RPMI8226 (cell line): Measurements from ENCODE around the gene ADAM10.

Source experiments
- DNase-seq: peaks from one replicate; pipeline ENCODE4 v3.0.0-alpha.2; 2015

The ADAM10 gene

DNA sequence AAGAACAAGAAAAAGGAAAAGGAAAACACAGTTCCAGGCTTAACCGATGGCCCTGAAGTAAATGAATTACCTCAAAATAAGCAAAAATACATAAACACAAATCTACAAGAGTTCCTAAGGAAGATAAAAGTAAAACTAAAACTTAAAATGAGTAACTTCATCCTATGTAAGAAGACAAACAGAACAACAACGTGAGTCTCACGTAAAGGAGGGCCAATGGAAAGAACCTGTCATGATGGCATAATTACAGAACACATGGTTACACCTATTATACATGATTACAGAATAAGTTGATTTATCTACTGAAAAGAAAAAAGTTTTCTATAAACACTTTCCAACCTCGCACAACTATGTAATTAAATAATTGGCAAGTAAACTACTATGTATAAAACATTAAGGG, 42.1 kb downstream of the ADAM10 start:
- no peak for DNase-seq

DNA sequence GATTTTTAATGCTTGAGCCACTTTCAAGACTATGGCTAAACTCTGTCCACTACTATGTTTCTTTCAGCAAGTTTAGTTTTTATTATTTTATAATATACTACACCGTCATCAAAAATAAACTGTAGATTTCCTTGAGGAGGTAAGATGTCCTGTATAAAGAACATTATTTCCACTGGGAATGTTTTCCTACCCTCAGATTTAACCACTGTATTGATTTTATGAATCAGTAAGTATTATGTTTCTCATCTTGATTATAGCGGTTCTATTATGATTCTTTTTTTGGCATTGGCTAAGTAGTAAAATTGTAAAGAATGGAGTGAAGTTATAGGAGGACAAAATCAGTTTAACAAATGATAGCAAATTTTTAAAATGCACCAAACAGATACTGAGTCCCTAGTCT, 44.4 kb downstream of the ADAM10 start:
- DNase-seq, result no peak

DNA sequence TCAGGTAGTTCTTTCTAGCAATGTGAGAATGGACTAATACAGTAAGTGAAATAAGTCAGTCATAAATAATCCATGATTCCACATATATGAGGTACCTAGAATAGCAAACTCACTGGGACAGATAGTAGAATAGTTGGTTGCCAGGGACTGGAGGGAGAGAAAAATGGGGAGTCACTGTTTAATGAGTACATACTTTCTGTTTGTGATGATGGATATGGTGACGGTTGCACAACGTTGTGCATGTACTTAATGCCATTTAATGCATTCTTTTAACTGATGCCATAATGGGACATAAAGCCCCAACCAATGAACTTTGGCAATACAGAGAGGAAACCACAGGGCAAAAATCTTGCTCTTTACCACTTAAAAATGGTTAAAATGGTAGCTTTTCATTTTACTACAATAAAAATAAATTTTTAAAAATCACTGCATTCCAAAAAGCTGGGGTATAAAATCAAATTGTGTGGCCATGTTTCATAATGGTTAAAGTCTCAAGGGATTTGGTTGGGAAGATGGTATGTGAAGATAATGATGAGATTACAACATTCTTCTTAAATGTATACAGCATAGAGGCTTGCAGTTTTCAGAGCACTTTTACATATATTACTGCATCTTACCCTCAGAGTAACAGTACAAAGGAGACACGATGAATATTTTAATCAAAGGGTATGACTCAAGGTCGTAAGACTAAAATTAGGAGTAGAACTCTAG, 45.2 kb downstream of the ADAM10 start:
- no peak for DNase-seq

DNA sequence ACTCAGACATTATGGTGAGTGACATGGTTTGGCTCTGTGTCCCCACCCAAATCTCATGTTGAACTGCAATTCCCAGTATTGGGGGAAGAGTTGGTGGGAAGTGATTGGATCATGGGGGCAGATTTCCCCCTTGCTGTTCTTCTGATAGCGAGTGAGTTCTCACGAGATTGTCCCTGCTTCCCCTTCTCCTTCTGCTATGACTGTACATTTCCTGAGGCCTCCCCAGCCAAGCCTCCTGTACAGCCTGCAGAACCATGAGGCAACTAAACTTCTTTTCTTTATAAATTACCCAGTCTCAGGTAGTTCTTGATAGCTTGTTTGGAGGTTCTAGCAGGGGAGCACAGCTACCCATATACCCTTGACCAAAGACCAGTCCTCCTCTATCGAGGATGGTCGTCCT, 45.9 kb downstream of the ADAM10 start:
- no peak for DNase-seq

DNA sequence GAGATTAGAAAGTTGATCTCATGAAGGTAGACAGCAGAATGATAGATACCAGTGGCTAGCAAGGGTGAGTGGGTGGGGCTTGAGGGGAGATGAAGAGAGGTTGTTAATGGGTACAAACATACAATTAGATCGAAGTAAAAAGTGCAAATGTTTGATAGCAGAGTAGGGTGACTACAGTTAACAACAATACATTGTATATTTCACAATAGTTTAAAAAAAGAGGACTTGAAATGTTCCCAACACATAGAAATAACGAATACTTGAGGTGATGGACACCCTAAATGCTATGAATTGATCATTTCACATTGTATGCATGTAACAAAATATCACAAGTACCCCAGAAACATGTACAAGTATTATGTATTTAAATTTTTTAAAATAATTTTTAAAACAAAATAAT, 47.3 kb downstream of the ADAM10 start:
- DNase-seq, result no peak

DNA sequence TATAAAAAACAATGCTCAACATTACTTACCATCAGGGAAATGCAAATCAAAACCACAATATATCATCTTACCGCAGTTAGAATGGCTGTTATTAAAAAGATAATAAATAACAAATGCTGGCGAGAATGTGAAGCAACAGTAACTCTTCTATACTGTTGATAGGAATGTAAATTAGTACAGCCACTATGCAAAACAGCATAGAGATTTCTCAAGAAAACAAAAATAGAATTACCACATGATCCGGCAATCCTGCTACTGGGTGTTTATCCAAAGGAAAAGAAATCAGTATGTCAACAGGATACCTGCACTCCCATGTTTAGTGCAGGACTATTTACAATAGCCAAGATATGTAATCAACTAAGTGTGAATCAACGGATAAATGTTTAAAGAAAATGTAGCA, 48.1 kb downstream of the ADAM10 start:
- DNase-seq, result no peak

DNA sequence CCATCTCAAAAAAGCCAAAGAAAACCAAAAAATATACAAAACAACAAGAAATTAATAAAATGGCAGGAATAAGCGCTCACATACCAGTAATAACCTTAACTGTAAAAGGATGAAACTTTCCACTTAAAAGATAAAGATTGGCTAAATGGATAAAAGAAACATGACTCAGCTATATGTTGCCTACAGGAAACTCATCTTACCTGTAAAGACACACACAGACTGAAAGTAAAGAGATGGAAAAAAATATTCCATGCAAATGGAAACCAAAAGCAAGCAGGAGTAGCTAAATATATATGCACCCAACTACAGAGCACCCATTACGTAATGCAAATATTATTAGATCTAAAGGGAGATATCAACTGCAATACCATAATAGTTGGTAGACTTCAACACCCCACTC, 49.7 kb downstream of the ADAM10 start:
- DNase-seq, result no peak

DNA sequence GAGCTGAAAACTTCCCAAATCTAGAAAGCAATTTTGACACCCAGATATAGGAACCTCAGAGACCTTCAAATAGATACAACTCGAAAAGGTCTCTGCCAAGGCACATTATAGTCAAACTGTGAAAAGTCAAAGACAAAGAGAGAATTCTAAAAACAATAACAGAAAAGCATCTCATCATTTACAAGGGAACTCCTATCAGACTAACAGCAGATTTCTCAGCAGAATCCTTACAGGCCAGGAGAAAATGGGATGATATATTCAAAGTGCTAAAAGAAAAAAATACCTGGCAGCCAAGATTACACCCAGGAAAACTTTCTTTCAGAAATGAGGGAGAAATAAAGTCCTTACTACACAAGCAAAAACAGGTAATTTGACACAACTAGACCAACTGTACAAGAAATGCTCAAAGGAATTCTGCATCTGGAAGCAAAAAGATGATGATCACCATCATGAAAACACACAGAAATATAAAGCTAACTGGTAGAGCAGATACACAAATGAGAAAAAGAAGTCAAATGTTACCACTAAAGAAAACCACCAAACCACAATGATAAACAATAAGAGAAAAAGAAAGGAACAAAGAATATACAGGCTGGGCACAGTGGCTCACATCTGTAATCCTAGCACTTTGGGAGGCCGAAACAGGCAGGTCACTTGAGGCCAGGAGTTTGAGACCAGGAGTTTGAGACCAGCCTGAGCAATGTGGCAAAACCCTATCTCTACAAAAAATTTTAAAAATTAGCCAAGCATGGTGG, 50.4 kb downstream of the ADAM10 start:
- DNase-seq, result no peak

DNA sequence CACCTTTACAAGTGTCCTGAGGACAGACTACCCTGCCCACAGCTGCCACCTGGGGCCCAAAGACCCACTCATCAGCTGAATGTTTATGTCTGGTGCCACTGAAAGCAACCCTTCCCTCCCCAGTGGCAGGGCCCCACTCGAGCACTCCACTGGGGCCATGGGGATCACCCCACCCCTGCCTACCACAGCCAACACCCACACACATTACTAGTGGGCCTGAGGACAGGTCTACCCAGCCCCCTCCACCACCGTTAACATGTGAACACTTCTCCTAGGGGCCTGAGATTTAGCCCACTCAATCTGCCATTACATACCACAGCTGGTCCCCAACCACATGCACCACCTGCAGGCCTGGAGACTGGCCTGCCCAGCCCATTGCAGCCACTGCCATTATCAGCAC, 52.3 kb downstream of the ADAM10 start:
- no peak for DNase-seq

DNA sequence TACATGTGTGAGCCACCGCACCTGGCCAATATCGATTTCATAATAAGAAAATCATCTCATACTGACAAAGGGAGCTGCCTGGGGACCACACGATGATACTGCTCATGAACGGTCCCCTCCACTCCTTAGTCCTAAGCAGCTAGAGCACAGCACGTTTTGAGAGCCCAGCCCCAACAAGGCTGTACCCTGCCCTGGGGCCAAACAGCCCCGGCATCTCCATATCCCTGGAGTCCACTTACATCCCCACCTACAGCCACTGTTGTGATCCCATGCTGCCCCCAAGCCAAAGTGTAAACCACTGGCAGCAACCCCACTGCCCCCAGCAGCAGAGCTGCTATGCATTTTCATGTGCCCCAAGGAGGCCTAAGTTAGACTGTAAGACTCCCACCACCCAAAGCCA, 52.8 kb downstream of the ADAM10 start:
- no peak for DNase-seq

DNA sequence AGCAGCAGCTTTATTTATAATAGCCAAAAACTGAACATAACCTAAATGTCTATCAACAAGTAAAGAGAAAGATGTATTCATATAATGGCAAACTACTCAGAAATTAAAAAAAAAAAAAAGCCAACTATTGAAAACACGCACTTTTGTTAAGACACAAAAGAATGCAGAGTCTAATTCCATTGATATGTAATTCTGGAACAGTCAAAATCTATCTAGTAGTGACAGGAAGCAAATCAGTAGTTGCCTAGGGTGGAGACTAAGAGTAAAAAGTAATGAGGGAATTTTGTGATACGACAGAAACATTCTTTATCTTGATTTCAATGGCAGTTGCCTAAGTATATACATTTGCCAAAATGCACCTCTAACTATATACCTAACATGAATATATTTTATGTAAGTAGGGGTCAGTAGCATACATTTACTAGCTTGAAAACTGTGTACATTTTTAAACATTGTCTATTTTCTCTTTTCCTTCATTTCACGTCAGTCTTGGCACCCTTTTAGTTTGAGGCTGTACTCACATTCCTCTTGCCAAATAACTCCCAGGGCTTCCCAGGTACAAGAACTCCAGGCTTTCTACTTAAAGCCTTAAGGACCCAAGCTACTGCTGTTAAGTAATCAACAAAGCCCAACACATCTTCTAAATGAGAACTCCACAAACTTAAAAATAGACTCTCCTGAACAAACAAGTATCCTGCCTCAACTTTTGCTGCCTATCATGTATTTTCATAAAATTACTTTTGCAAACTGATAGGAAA, 54.7 kb downstream of the ADAM10 start:
- no peak for DNase-seq

DNA sequence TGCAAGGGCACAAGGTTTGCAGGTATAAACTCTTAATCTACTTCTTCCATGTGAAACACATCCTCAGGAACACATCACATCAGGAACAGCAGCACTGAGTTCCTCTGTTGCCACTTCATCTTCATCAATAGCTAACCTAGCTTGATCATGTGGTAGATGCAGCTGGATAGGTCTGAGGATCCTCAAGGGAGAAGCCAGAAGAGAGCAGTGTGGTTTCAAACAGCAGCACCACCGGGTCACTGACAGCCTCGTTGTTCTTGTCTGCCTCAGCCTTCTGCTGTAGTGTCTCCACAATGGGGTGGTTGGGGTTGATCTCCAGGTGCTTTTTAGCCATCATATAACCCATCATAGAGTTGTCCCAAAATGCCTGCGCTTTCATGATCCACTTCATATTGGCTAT, 58.8 kb downstream of the ADAM10 start:
- no peak for DNase-seq

DNA sequence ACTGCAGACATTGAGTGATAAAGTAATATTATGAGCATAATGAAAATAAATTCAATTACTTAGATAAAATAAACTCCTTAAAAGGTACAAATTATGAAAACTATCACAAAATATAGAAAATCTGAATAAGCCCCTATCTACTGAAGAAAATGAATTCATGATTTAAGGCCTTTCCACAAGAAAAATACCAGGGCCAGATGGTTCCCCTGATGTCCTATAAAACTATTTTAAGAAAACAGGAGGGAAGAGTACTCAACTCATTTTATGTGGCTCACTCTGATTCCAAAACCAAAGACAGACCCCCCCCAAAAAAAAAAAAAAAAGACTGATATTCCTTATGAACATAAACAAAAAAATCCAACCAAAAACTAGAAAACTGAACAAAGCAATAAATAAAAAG, 59.9 kb downstream of the ADAM10 start:
- DNase-seq, result no peak

DNA sequence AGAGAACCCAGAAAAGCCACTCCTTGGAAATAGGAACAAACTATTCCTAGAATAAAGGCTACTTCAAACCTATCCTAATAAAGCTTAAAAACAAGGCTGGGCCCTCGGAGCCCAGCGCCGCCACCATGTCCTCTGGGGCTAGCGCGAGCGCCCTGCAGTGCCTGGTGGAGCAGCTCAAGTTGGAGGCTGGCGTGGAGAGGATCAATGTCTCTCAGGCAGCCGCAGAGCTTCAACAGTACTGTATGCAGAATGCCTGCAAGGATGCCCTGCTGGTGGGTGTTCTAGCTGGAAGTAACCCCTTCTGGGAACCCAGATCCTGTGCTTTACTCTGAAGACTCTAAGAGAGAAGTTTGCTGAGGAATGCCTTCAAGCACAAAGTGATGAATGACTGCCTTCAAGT, 63.2 kb downstream of the ADAM10 start:
- DNase-seq, result no peak

DNA sequence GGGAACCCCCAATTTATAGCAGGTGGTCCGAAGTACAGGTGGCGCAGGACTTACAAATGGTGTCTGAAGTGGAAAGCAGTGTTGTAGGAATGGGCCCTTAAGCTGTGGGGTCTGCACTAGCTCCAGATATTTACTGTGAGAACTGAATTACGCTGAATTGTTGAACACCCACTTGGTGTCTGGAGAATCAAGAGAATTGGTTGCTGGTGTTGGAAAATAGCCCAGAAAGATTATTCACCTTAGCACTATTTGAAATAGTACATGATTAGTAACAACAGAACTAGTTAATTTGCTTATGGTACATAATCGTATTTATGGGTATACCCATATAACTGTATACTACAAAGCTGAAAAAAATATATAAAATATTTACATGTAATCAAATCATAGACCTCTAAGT, 64.8 kb downstream of the ADAM10 start:
- DNase-seq, result no peak

DNA sequence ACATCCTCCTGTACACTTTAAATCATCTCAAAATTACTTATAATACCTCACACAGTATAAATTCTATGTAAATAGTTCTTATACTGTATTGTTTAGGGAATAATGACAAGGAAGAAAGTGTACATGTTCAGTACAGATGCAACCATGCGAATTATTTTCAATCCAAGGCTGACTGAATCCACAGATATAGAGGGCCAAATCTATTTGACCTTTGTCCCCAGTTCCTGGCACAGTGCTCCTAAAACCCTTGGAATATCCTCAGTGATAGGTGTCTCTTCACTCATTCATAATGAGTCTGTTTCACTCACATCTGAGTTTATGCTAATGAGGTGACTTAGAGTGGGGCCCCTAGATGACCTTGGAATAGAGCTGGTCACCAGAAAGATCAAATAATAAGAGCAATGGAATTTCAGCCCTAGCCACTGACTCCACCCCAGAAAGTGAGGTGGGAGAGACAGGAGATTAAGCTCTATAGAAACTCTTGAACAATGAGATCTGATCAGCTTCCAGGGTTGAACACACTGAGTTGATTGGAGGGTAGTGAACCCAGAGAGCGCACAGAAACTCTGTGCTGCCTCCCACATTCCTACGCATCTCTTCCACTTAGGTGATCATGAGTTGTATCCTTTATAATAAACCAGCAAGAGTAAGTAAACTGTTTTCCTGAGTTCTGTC, 65.3 kb downstream of the ADAM10 start:
- DNase-seq, result no peak

DNA sequence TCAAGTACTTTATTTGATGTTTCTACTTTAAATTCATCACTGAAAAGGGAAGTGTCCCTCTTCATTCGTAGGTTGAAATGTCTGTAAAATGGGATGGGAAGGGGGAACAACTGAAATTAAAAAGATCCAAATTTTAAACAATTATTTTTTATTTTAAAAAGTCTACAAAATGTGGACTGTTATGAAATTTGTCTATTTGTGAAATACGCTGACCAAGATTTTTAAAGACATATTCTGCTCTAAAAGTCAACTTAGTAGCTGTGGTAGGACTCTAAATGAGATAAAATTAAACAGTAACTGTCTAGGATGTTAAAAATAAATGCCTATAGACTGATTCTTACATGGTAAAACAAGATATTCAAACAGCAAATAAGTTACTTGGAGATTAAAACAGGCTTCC, 67.3 kb downstream of the ADAM10 start:
- DNase-seq, result no peak

DNA sequence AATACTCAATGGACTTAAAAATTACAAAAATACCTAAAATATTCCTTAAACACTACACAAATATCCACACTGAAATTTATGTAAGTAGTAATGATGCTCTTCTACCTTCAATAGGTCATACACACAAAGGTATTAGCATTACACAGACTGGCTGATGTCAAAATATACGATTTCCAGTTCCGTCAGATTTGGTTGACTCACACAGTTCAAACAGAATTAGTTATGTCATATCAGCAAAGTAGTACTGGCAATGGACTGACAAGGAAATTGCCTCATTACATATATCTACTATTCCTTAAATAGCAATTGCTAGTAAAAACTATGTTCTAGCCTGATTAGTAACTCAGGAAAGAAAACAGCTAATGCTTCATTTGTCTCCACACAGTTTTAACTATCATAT, 70.8 kb downstream of the ADAM10 start:
- no peak for DNase-seq

DNA sequence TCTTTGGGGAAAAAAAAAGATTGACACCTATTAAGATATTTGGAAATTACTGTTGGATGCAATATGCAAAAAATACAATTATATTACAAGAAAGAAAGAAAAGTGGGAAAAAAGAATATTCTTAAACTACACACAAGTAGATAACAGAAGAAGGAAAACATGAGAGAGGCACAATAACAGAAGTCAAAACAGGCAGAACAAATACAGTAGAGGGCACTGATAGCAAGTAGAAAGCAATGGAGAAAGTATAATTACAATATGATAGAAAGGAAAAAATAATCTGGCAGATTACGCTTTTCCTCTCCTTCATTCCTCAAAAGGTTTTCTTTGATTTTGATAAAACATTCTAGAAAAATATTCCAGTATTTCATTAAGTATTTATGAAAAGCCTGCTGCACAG, 72.1 kb downstream of the ADAM10 start:
- no peak for DNase-seq

DNA sequence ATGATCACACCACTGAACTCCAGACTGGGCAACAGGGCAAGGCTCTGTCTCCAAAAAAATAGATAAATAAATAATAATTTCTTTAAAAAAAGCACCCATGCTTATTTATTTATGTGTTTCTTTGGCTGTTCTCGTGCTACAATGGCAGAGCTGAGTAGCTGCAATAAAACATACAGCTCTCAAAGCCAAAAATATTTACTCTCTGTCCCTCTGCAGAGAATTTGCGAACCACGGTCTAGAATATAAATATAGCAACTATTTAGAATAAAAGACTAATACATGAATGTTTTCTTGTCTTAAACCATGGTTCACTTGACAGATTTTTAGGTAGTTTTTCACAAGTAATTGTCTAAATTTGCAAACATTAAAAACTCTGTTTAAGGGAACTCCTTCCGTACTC, 72.7 kb downstream of the ADAM10 start:
- DNase-seq, result no peak

DNA sequence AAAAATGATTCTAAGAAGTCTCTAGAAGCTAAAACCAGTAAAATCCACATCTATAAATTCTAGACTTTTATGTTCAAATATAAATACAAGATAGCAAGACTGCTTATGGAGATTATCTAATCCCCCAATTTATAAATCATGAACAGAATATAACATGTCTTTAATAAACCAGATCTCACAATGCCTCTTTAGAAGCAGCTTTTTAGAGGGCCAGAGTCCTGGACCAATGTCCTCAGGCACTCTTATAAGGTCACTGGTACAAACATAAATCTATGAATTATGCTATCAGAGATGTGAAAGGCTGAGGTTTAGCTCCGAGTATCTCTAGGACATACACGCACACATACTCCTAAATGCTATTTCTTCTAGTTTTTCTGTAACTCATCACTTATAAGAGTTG, 78.3 kb downstream of the ADAM10 start:
- DNase-seq, result no peak

DNA sequence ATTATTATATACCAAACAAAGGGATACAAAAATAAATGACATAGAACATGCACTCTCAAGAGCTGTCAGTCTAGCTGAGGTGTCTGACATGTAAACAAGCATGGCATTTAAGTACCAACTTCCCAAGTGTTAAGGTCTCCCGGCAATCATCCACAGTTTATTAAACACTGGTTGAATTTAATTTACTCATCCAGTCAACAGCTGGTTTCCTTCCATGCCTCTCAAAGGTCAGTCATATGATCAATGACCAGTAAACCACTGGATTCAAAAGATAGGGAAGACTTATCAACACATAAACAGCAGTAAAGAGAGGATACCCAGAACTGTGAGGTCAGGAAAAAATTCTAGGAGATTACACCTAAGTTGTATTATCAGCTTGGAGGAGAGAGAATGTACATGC, 80.4 kb downstream of the ADAM10 start:
- DNase-seq, result no peak

DNA sequence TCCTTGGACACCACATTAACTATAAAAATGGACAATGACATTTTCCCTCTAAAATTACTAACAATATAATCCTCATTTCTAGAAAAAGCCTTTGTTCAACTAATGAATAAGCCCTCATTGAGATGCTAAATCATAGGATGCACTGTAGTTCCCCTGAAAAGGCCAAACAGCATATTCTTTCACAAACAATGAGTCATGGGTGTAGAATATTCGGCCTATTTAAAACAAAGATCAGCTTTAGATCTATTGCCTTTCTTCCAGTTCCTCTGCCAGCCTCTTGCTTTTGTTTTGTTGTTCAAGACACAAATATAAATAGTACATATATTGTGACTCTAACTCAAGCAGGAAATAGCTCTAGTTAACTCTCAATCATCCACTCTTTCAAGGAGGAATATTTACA, 82.5 kb downstream of the ADAM10 start:
- DNase-seq, result no peak

DNA sequence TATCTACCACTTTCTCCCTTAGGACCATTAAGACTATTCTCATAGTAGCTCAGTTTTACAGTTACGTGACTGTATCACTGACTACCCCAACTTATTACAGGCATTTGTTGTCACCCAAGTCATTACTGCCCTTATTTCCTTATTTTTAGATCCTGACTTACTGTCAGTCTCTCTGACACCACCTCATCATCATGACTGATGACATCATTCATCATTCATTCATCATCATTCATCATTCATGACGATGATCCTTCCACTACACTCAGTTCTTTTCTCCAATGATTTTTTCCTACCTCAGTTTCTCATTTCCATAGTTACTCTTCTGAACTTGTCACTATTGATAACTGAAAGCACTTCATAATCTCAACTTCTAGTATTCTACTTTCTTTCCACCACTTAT, 83.8 kb downstream of the ADAM10 start:
- no peak for DNase-seq
